ENCODE results near the gene GOPC.
"Not testable (repeated sequence)": the region's sequence is repeated elsewhere in the genome, so short reads cannot be mapped to it uniquely, and the experiment has no call there.

Gene GOPC

GRCh38 chr6:117602151-117602898 is at the start of gene GOPC:
Gene GOPC, minus strand, starts transcription at chr6:117602511. Its CDS starts 223 bp downstream, at chr6:117602288.
- peak; percentile 82 to 85 for DNase-seq (ENCODE audit: low read depth in 1 of 2, low spot score in 1 of 2)

GRCh38 chr6:117651984-117652383 is 49.7 kb upstream of the GOPC start:
- DNase-seq (ENCODE audit: low read depth in 1 of 2, low spot score in 1 of 2), result not testable (repeated sequence)

- no peak for DNase-seq (ENCODE audit: low read depth in 1 of 2, low spot score in 1 of 2)
Measured at GRCh38 chr6:117642976-117643375, 40.7 kb upstream of the GOPC start.

GRCh38 chr6:117637770-117638169 is 35.5 kb upstream of the GOPC start:
- DNase-seq (ENCODE audit: low read depth in 1 of 2, low spot score in 1 of 2), result no peak

- no peak for DNase-seq (ENCODE audit: low read depth in 1 of 2, low spot score in 1 of 2)
Measured at GRCh38 chr6:117629119-117629660, 26.9 kb upstream of the GOPC start.

- no peak for DNase-seq (ENCODE audit: low read depth in 1 of 2, low spot score in 1 of 2)
Measured at GRCh38 chr6:117627533-117627932, 25.2 kb upstream of the GOPC start.

GRCh38 chr6:117624869-117625481 is 22.7 kb upstream of the GOPC start:
- no peak for DNase-seq (ENCODE audit: low read depth in 1 of 2, low spot score in 1 of 2)

GRCh38 chr6:117619178-117619577 is 16.9 kb upstream of the GOPC start:
- DNase-seq (ENCODE audit: low read depth in 1 of 2, low spot score in 1 of 2), result no peak

- DNase-seq (ENCODE audit: low read depth in 1 of 2, low spot score in 1 of 2), result no peak
Measured at GRCh38 chr6:117617210-117618035, 15.1 kb upstream of the GOPC start.

- no peak for DNase-seq (ENCODE audit: low read depth in 1 of 2, low spot score in 1 of 2)
Measured at GRCh38 chr6:117616391-117617209, 14.3 kb upstream of the GOPC start.

GRCh38 chr6:117615750-117616390 is 13.6 kb upstream of the GOPC start:
- DNase-seq (ENCODE audit: low read depth in 1 of 2, low spot score in 1 of 2), result no peak

GRCh38 chr6:117613920-117614560 is 11.7 kb upstream of the GOPC start:
- no peak for DNase-seq (ENCODE audit: low read depth in 1 of 2, low spot score in 1 of 2)

GRCh38 chr6:117607511-117607910 is 5.2 kb upstream of the GOPC start:
- no peak for DNase-seq (ENCODE audit: low read depth in 1 of 2, low spot score in 1 of 2)

GRCh38 chr6:117605169-117605826 is 3.0 kb upstream of the GOPC start:
- no peak for DNase-seq (ENCODE audit: low read depth in 1 of 2, low spot score in 1 of 2)

- no peak for DNase-seq (ENCODE audit: low read depth in 1 of 2, low spot score in 1 of 2)
Measured at GRCh38 chr6:117603821-117604220, 1.5 kb upstream of the GOPC start.

- no peak for DNase-seq (ENCODE audit: low read depth in 1 of 2, low spot score in 1 of 2)
Measured at GRCh38 chr6:117602899-117603588, 733 bp upstream of the GOPC start.

GRCh38 chr6:117601811-117602150 is 530 bp downstream of the GOPC start:
- DNase-seq (ENCODE audit: low read depth in 1 of 2, low spot score in 1 of 2), result no peak

GRCh38 chr6:117600008-117600743 is 2.1 kb downstream of the GOPC start:
- no peak for DNase-seq (ENCODE audit: low read depth in 1 of 2, low spot score in 1 of 2)

Measured in stimulated activated CD4-positive, alpha-beta T cell treated with anti-CD3 and anti-CD28 coated beads, Interleukin-15, amount 100 ng/mL, for 1 hour (primary cell).